K562 (cell line): Measurements from ENCODE around the gene BCKDHB. TPM values are rescaled to one million over a fixed set of nuclear protein-coding genes. Genes with fewer than 3 reads are reported as not detected.
A peak's percentile ranks its signal among the peaks of the same experiment; 100 is the strongest.

Experiments
- ATAC-seq: fragments of 200-7000 bp; cut with Tn5 transposase; 3 replicates; pipeline ENCODE4 v1.9.1; 2020; ENCODE audit warnings: moderate library complexity
- BruUV-seq: library from RNA; stranded (reverse); fragments of 400-500 nt; replicated peaks from 2 replicates; lab custom pipeline; 2021; lab: Mats Ljungman, UMichigan
- CTCF ChIA-PET: fragments of 300-600 bp; formaldehyde crosslinking; extraction: SDS; loops from one replicate; lab custom pipeline; 2021; ENCODE audit warnings: low intra/inter-chr PET ratio; lab: Yijun Ruan, JAX
- POLR2A ChIA-PET: fragments of 300-600, 350-650 bp; sonication (Branson Sonifier 250); formaldehyde crosslinking; extraction: SDS; loops from one replicate; lab custom pipeline; 2021; ENCODE audit warnings: antibody characterized with exemption, inconsistent platforms; lab: Yijun Ruan, JAX
- DNase-seq, 4 experiments: peaks; one replicate each; pipeline versions ENCODE4 v3.0.0 to v3.0.0-alpha.2; 2011 to 2018; ENCODE audit warnings: low spot score in 3 of 4, mixed read lengths in 3 of 4; ENCODE audit errors: extremely low read depth in 1 of 4
- FAIRE-seq: peaks from 2 replicates; lab custom pipeline; 2011; peaks lifted over from hg19 to GRCh38; lab: Jason Lieb, UNC
- H2AFZ ChIP-seq: 2 replicates; pipeline ENCODE4 v1.6.0; 2011; ENCODE audit warnings: low read depth, low read length, control low read depth, inconsistent platforms
- H3K27ac ChIP-seq: fragments of 200-600 bp; 3 replicates; pipeline ENCODE4 v1.8.0; 2011; ENCODE audit warnings: low read depth, mild to moderate bottlenecking, control low read depth, inconsistent platforms, low read length, moderate library complexity, mixed read lengths; ENCODE audit errors: extremely low read depth
- H3K27me3 ChIP-seq, 2 experiments: fragments of 300-600 bp in 1 of 2; 2 replicates in 1 of 2; 3 replicates in 1 of 2; pipeline versions ENCODE4 v1.6.0 to v1.8.0; 2011; ENCODE audit warnings: inconsistent platforms in 2 of 2, low read length in 2 of 2, mild to moderate bottlenecking in 1 of 2, mixed read lengths in 1 of 2, moderate library complexity in 1 of 2; ENCODE audit not compliant: control insufficient read depth in 2 of 2, insufficient read depth in 2 of 2
- H3K36me3 ChIP-seq: fragments of 300-600 bp; 3 replicates; pipeline ENCODE4 v1.8.0; 2011; ENCODE audit warnings: mild to moderate bottlenecking, low read length, inconsistent platforms; ENCODE audit not compliant: control insufficient read depth, insufficient read depth
- H3K4me1 ChIP-seq, 2 experiments: fragments of 200-600 bp in 1 of 2; replicated peaks in 1 of 2; 2 replicates in 1 of 2; 3 replicates in 1 of 2; pipeline versions ENCODE4 v1.5.1 to v1.8.0; 2011; ENCODE audit warnings: inconsistent platforms in 2 of 2, low read length in 2 of 2, mild to moderate bottlenecking in 1 of 2, mixed read lengths in 1 of 2, moderate library complexity in 1 of 2; ENCODE audit not compliant: control insufficient read depth in 2 of 2, insufficient read depth in 2 of 2
- H3K4me2 ChIP-seq: 2 replicates; pipeline ENCODE4 v1.6.1; 2011; ENCODE audit warnings: low read length, control low read depth, inconsistent platforms, mixed read lengths; ENCODE audit not compliant: insufficient read depth
- H3K4me3 ChIP-seq: fragments of 200-600 bp; sonication (generic), shearing (Covaris generic); 2 replicates; pipeline ENCODE4 v1.5.1; 2016; ENCODE audit warnings: control low read depth, inconsistent platforms
- H3K79me2 ChIP-seq: fragments of 200-600 bp; 3 replicates; pipeline ENCODE4 v1.8.0; 2011; ENCODE audit warnings: low read length, inconsistent platforms; ENCODE audit not compliant: control insufficient read depth, insufficient read depth
- H3K9ac ChIP-seq, 2 experiments: 2 replicates each; pipeline versions ENCODE4 v1.6.0 to v1.6.1; 2011; ENCODE audit warnings: low read depth in 2 of 2, low read length in 2 of 2, control low read depth in 1 of 2, inconsistent platforms in 1 of 2, mild to moderate bottlenecking in 1 of 2, mixed read lengths in 1 of 2; ENCODE audit not compliant: insufficient read depth in 1 of 2
- H3K9me1 ChIP-seq: one replicate; pipeline ENCODE4 v1.6.0; 2011; ENCODE audit warnings: inconsistent platforms, mild to moderate bottlenecking, low read length, moderate library complexity; ENCODE audit not compliant: control insufficient read depth, insufficient read depth
- H3K9me3 ChIP-seq: replicated peaks from 2 replicates; pipeline ENCODE4 v1.5.1; 2011; ENCODE audit warnings: low read depth, low read length, inconsistent platforms; ENCODE audit not compliant: control insufficient read depth, insufficient read depth
- H4K20me1 ChIP-seq: replicated peaks from 2 replicates; pipeline ENCODE4 v1.6.1; 2011; ENCODE audit warnings: low read length, inconsistent platforms, mixed read lengths; ENCODE audit not compliant: control insufficient read depth, insufficient read depth
- RFX1 ChIP-seq: fragments of 450-650 bp; IDR thresholded peaks from 2 replicates; pipeline ENCODE4 v1.6.1; 2016; ENCODE audit warnings: mild to moderate bottlenecking, moderate library complexity
- whole genome bisulfite sequencing: fragments of 100-300 bp; shearing (Covaris generic); methylation state at CpG from one replicate; pipeline ENCODE4 v1.1.6; 2016; ENCODE audit warnings: low coverage, mixed read lengths; ENCODE audit not compliant: insufficient coverage; ENCODE audit errors: missing lambda C conversion rate; 5-methylcytosine and 5-hydroxymethylcytosine counted together
- in situ Hi-C: fragments of 300-500 bp; cut with MboI; formaldehyde crosslinking; loops from 4 replicates; pipeline ENCODE4 v1.15.0; 2018; ENCODE audit warnings: inconsistent platforms, mixed read lengths
- intact Hi-C: fragments of 100-400 bp; cut with micrococcal nuclease; formaldehyde crosslinking; loops from 2 replicates; pipeline ENCODE4 v1.14.2; 2022
- polyA plus RNA-seq, 8 experiments: library from polyadenylated mRNA; depleted of rRNA in 4 of 8; stranded (reverse) in 5 of 8; unstranded in 3 of 8; fragments of >200 nt; fragmentation: Nextera tagmentation in 2 of 8; fragmentation: Illumina TruSeq in 1 of 8; extraction: Ambion mirVana in 2 of 8; extraction: Trizol in 1 of 8; gene quantifications; 2 replicates each; pipeline versions ENCODE4 v1.2.1 to v1.2.3, GENCODE V29; 2011 to 2014; ENCODE audit warnings: inconsistent platforms in 1 of 8, missing spikeins in 1 of 8
- total RNA-seq, 7 experiments: library from RNA; depleted of rRNA in 6 of 7; stranded (reverse); fragments of >200 nt in 6 of 7; fragmentation: Illumina TruSeq in 2 of 7; extraction: Trizol in 2 of 7; gene quantifications; 2 replicates each; pipeline versions ENCODE4 v1.2.1 to v1.2.3, GENCODE V29; 2011 to 2021; ENCODE audit warnings: low replicate concordance in 1 of 7
- TF ChIP-seq, protein P1 (sequence below): sonication (generic); IDR thresholded peaks from 2 replicates; pipeline ENCODE4 v1.6.1; 2016
- TF ChIP-seq, protein P2 (sequence below), 2 experiments: fragments of 450-650 bp in 1 of 2; IDR thresholded peaks; 2 replicates each; pipeline ENCODE4 v1.6.1; 2011 to 2017; ENCODE audit warnings: low read depth in 2 of 2, antibody characterized with exemption in 1 of 2, borderline replicate concordance in 1 of 2, low read length in 1 of 2, mild to moderate bottlenecking in 1 of 2, mixed read lengths in 1 of 2; ENCODE audit not compliant: control insufficient read depth in 1 of 2

Gene BCKDHB
- total and polyA plus RNA-seq, 9 of the 15 experiments (the other 6 are each of a cell fraction or from before 2014, with no cell fraction given) = 4.1 to 23.7 (median 7.5) TPM

DNA sequence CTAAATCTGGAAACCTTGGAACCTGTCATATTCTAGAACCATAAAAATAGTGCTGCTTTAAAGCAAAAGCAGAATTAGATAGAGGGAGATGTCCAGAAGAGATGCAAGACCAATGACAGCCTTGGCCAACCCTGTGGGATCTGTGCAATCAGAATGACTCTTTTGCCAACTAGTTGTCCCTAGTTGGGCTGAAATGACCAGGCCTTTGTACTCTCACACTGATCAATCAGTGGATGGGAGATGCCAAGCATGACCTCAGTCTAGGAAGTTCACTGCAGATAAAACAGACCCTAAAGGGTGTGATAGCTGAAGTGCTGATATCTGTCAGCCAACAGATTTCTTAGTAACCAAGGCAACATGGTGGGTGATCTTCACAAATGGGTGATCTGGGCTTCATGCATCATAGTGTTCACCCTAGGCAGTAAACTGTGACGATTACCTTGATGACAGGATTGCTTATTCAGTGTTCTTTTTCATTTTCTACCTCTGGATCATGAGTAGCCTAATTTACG lies 52.1 kb downstream of the BCKDHB start:
- H3K4me2 ChIP-seq = no peak overlapping the region
- ATAC-seq (no peak), DNase-seq (no peak), FAIRE-seq (no peak)
- no peaks in the 10 kb centered on the region for H3K9me3 ChIP-seq
- H3K9ac ChIP-seq = no peak overlapping the region
- H4K20me1 ChIP-seq = no peaks in the 10 kb centered on the region
- BruUV-seq = no TSS peak
- no peaks in the 10 kb centered on the region for H3K9me1 ChIP-seq
- in situ Hi-C loops (no loop called here), intact Hi-C loops (no loop called here)
- H3K27ac ChIP-seq = no peak overlapping the region
- no peak overlapping the region for H2AFZ ChIP-seq
- ChIA-PET POLR2A (no interaction called here), CTCF (no interaction called here)
- H3K4me3 ChIP-seq = no peak overlapping the region
- H3K79me2 ChIP-seq = no peaks in the 10 kb centered on the region
- 0% methylated on average over 2 of the region's 2 CpGs for WGBS
- peak; percentile 40; the same call in 1 of the 2 replicates for TF ChIP-seq RFX1
- TF ChIP-seq, protein P1, sequence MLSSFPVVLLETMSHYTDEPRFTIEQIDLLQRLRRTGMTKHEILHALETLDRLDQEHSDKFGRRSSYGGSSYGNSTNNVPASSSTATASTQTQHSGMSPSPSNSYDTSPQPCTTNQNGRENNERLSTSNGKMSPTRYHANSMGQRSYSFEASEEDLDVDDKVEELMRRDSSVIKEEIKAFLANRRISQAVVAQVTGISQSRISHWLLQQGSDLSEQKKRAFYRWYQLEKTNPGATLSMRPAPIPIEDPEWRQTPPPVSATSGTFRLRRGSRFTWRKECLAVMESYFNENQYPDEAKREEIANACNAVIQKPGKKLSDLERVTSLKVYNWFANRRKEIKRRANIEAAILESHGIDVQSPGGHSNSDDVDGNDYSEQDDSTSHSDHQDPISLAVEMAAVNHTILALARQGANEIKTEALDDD = 0 out of 2 replicates have a peak, but pooled peaks have one; percentile 10
- TF ChIP-seq, protein P2, sequence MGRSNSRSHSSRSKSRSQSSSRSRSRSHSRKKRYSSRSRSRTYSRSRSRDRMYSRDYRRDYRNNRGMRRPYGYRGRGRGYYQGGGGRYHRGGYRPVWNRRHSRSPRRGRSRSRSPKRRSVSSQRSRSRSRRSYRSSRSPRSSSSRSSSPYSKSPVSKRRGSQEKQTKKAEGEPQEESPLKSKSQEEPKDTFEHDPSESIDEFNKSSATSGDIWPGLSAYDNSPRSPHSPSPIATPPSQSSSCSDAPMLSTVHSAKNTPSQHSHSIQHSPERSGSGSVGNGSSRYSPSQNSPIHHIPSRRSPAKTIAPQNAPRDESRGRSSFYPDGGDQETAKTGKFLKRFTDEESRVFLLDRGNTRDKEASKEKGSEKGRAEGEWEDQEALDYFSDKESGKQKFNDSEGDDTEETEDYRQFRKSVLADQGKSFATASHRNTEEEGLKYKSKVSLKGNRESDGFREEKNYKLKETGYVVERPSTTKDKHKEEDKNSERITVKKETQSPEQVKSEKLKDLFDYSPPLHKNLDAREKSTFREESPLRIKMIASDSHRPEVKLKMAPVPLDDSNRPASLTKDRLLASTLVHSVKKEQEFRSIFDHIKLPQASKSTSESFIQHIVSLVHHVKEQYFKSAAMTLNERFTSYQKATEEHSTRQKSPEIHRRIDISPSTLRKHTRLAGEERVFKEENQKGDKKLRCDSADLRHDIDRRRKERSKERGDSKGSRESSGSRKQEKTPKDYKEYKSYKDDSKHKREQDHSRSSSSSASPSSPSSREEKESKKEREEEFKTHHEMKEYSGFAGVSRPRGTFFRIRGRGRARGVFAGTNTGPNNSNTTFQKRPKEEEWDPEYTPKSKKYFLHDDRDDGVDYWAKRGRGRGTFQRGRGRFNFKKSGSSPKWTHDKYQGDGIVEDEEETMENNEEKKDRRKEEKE (IDR thresholded peaks at IDR 0.05; ENCODE audit: borderline replicate concordance in 1 of 2, control insufficient read depth in 1 of 2, low read depth in 2 of 2, low read length in 1 of 2) = no peak
- no peaks in the 10 kb centered on the region for H3K36me3 ChIP-seq
- no peaks in the 10 kb centered on the region for H3K27me3 ChIP-seq
- H3K4me1 ChIP-seq = no peaks in the 10 kb centered on the region; a peak in 1 of 5 replicates
